GM18868 (cell line): ENCODE data around the gene CCDC87.
"Not testable (repeated sequence)": the region's sequence is repeated elsewhere in the genome, so short reads cannot be mapped to it uniquely, and the experiment has no call there.

Experiments
- ATAC-seq: cut with Tn5 transposase; IDR thresholded peaks from one replicate; pipeline ENCODE4 v1.9.1; 2021; ENCODE audit warnings: mild to moderate bottlenecking, moderate library complexity; ENCODE audit not compliant: unreplicated experiment

CCDC87 gene

GRCh38 chr11:66556086-66556485 is 36.8 kb downstream of the CCDC87 start:
- no peak for ATAC-seq

GRCh38 chr11:66555416-66555815 is 37.4 kb downstream of the CCDC87 start:
- no peak for ATAC-seq

GRCh38 chr11:66554602-66555001 is 38.3 kb downstream of the CCDC87 start:
- no peak for ATAC-seq

- ATAC-seq, result no peak
Measured at GRCh38 chr11:66550887-66551286, 42.0 kb downstream of the CCDC87 start.

GRCh38 chr11:66549696-66550095 is 43.2 kb downstream of the CCDC87 start:
- no peak for ATAC-seq

- ATAC-seq, result no peak
Measured at GRCh38 chr11:66548774-66549630, 43.9 kb downstream of the CCDC87 start.

- ATAC-seq, result no peak
Measured at GRCh38 chr11:66548041-66548440, 44.8 kb downstream of the CCDC87 start.

- ATAC-seq, result no peak
Measured at GRCh38 chr11:66547662-66548009, 45.2 kb downstream of the CCDC87 start.

GRCh38 chr11:66546966-66547661 is 45.7 kb downstream of the CCDC87 start:
- no peak for ATAC-seq

GRCh38 chr11:66546368-66546965 is 46.4 kb downstream of the CCDC87 start, which contains the start of gene ACTN3:
ACTN3 (plus strand) TSS chr11:66546903; CDS start chr11:66546938, 35 bp downstream.
- no peak for ATAC-seq

GRCh38 chr11:66545701-66546367 is 47.0 kb downstream of the CCDC87 start, which contains the start of gene ZDHHC24:
ZDHHC24 (minus strand) TSS chr11:66546048; CDS start chr11:66546003, 45 bp downstream.
- peak; percentile 81 for ATAC-seq

GRCh38 chr11:66544952-66545351 is 47.9 kb downstream of the CCDC87 start:
- ATAC-seq, result not testable (repeated sequence)

GRCh38 chr11:66543263-66544107 is 49.4 kb downstream of the CCDC87 start:
- no peak for ATAC-seq

GRCh38 chr11:66542362-66542761 is 50.5 kb downstream of the CCDC87 start:
- no peak for ATAC-seq

- ATAC-seq, result no peak
Measured at GRCh38 chr11:66541892-66542291, 51.0 kb downstream of the CCDC87 start.

GRCh38 chr11:66540598-66540997 is 52.3 kb downstream of the CCDC87 start:
- ATAC-seq, result not testable (repeated sequence)
